HepG2 (cell line): ENCODE measurements around the gene FPGS. TPM values are rescaled to one million over a fixed set of nuclear protein-coding genes. Genes with fewer than 3 reads are reported as not detected.

Experiments used
- FOXO1 ChIP-seq: sonication (generic); formaldehyde crosslinking; IDR thresholded peaks from 2 replicates; pipeline ENCODE4 v1.4.0; 2020; ENCODE audit warnings: missing genetic modification reagents
- LCORL ChIP-seq, 2 experiments: fragments of 450-650 bp in 1 of 2; sonication (generic) in 1 of 2; formaldehyde crosslinking in 1 of 2; IDR thresholded peaks; 2 replicates each; pipeline versions ENCODE4 v1.5.0 to v1.6.1; 2017 to 2020; ENCODE audit warnings: antibody characterized with exemption in 1 of 2, missing genetic modification reagents in 1 of 2
- MEIS1 ChIP-seq: sonication (generic); formaldehyde crosslinking; IDR thresholded peaks from 2 replicates; pipeline ENCODE4 v1.9.0; 2021; ENCODE audit warnings: mild to moderate bottlenecking, missing genetic modification reagents, moderate library complexity, borderline replicate concordance
- NR1H2 ChIP-seq: sonication (generic); formaldehyde crosslinking; IDR thresholded peaks from 2 replicates; pipeline ENCODE4 v1.8.1; 2022; ENCODE audit warnings: low read depth, missing genetic modification reagents, borderline replicate concordance
- SRY ChIP-seq: sonication (generic); formaldehyde crosslinking; IDR thresholded peaks from 2 replicates; pipeline ENCODE4 v1.8.0; 2022; ENCODE audit warnings: mild to moderate bottlenecking, missing genetic modification reagents
- U2AF1 ChIP-seq: fragments of 200-400 bp; formaldehyde crosslinking; optimal IDR thresholded peaks from 2 replicates; pipeline ENCODE3; 2017; ENCODE audit warnings: mild to moderate bottlenecking, low read depth, low read length
- ZFP82 ChIP-seq: sonication (generic); formaldehyde crosslinking; IDR thresholded peaks from 2 replicates; pipeline ENCODE4 v1.5.1; 2020; ENCODE audit warnings: mild to moderate bottlenecking, missing genetic modification reagents, borderline replicate concordance
- ZMYM4 ChIP-seq: sonication (generic); formaldehyde crosslinking; IDR thresholded peaks from 2 replicates; pipeline ENCODE4 v1.8.1; 2023; ENCODE audit warnings: mild to moderate bottlenecking, missing genetic modification reagents
- ZNF616 ChIP-seq: sonication (generic); formaldehyde crosslinking; IDR thresholded peaks from 2 replicates; pipeline ENCODE4 v1.5.0; 2020; ENCODE audit warnings: low read depth, mild to moderate bottlenecking, missing genetic modification reagents
- polyA plus RNA-seq, 8 experiments: library from polyadenylated mRNA; depleted of rRNA in 3 of 8; stranded (reverse) in 7 of 8; unstranded in 1 of 8; fragments of >200 nt; fragmentation: Illumina TruSeq in 4 of 8; extraction: Trizol in 4 of 8; gene quantifications; 2 replicates each; pipeline versions ENCODE4 v1.2.1 to v1.2.3, GENCODE V29; 2011 to 2016; ENCODE audit warnings: low read depth in 4 of 8, missing spikeins in 1 of 8, mixed read lengths in 1 of 8; ENCODE audit not compliant: insufficient read depth in 1 of 8
- total RNA-seq, 5 experiments: library from RNA; depleted of rRNA; stranded (reverse); fragments of >200 nt; fragmentation: Illumina TruSeq; extraction: Trizol; gene quantifications; 2 replicates each; pipeline ENCODE4 v1.2.3, GENCODE V29; 2016; ENCODE audit warnings: low read depth in 1 of 5
- TF ChIP-seq, protein P1 (sequence below), 2 experiments: sonication (generic) in 1 of 2; formaldehyde crosslinking in 1 of 2; IDR thresholded peaks; 2 replicates each; pipeline versions ENCODE4 v1.4.0 to v1.6.1; 2018 to 2020; ENCODE audit warnings: missing genetic modification reagents in 2 of 2, borderline replicate concordance in 1 of 2, low read depth in 1 of 2, mild to moderate bottlenecking in 1 of 2, missing biosample characterization in 1 of 2
- TF ChIP-seq, protein P2 (sequence below): sonication (generic); formaldehyde crosslinking; IDR thresholded peaks from 2 replicates; pipeline ENCODE4 v1.5.0; 2020; ENCODE audit warnings: mild to moderate bottlenecking, missing genetic modification reagents, borderline replicate concordance
- TF ChIP-seq, protein P3 (sequence below): IDR thresholded peaks from 2 replicates; pipeline ENCODE4 v1.6.1; 2016; ENCODE audit warnings: mild to moderate bottlenecking
- TF ChIP-seq, protein P4 (sequence below): sonication (generic); formaldehyde crosslinking; IDR thresholded peaks from 2 replicates; pipeline ENCODE4 v1.8.1; 2022; ENCODE audit warnings: low read depth, mild to moderate bottlenecking, missing genetic modification reagents

Gene FPGS
- total and polyA plus RNA-seq, 2 of the 13 experiments (the other 11 are each of a cell fraction or from before 2014, with no cell fraction given), result 35.6 to 36.8 TPM

DNA sequence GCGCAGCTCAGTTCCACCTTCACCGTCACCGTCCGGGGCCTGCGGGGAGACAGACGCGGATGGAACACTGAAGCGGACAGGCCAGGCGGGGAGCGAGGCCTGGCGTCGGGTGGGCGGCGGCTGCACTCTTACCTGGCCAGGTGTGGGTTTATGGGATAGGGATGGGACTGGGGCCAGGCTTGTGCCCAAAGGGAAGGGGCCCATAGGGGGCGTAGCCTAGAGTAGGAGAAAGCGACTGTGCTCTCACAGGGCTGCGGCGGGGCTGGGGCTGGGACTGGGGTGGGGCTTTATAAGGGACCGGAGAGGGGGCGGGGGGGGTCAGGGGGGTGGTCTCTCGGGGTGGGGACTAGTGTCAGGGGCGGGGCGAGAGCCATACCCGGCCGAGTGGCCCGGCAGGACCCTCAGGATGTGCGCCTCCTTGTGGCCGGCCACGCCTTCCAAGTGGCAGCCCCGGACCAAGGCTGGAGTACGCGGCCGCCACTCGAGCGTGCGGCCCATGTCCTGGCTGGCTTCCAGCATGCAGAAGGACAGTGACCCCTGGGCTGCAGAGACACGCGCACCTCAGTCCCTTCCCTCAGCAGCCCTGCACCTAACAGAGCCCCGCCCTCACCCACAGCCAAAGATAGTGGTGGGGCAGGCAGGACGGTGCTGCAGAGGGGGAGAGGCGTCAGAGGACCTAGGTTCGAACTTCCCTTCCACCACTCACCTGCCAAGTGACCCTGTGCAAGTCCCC lies 22.8 kb downstream of the FPGS start (continued):
- TF ChIP-seq, protein P1, sequence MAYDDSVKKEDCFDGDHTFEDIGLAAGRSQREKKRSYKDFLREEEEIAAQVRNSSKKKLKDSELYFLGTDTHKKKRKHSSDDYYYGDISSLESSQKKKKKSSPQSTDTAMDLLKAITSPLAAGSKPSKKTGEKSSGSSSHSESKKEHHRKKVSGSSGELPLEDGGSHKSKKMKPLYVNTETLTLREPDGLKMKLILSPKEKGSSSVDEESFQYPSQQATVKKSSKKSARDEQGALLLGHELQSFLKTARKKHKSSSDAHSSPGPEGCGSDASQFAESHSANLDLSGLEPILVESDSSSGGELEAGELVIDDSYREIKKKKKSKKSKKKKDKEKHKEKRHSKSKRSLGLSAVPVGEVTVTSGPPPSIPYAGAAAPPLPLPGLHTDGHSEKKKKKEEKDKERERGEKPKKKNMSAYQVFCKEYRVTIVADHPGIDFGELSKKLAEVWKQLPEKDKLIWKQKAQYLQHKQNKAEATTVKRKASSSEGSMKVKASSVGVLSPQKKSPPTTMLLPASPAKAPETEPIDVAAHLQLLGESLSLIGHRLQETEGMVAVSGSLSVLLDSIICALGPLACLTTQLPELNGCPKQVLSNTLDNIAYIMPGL (CRISPR knock-in tag; IDR thresholded peaks at IDR 0.05; ENCODE audit: borderline replicate concordance in 1 of 2, low read depth in 1 of 2), result peak; percentile 71 to 79
- no peak for TF ChIP-seq ZFP82
- no peak for TF ChIP-seq U2AF1
- TF ChIP-seq SRY (CRISPR knock-in tag), result no peak
- TF ChIP-seq MEIS1 (CRISPR knock-in tag), result peak; percentile 37; the same call in 1 of the 2 replicates
- peak; percentile 11; the same call in 1 of the 2 replicates for TF ChIP-seq FOXO1 (CRISPR knock-in tag)
- peak; percentile 37; the same call in 1 of the 2 replicates for TF ChIP-seq ZMYM4 (CRISPR knock-in tag)
- TF ChIP-seq, protein P2, sequence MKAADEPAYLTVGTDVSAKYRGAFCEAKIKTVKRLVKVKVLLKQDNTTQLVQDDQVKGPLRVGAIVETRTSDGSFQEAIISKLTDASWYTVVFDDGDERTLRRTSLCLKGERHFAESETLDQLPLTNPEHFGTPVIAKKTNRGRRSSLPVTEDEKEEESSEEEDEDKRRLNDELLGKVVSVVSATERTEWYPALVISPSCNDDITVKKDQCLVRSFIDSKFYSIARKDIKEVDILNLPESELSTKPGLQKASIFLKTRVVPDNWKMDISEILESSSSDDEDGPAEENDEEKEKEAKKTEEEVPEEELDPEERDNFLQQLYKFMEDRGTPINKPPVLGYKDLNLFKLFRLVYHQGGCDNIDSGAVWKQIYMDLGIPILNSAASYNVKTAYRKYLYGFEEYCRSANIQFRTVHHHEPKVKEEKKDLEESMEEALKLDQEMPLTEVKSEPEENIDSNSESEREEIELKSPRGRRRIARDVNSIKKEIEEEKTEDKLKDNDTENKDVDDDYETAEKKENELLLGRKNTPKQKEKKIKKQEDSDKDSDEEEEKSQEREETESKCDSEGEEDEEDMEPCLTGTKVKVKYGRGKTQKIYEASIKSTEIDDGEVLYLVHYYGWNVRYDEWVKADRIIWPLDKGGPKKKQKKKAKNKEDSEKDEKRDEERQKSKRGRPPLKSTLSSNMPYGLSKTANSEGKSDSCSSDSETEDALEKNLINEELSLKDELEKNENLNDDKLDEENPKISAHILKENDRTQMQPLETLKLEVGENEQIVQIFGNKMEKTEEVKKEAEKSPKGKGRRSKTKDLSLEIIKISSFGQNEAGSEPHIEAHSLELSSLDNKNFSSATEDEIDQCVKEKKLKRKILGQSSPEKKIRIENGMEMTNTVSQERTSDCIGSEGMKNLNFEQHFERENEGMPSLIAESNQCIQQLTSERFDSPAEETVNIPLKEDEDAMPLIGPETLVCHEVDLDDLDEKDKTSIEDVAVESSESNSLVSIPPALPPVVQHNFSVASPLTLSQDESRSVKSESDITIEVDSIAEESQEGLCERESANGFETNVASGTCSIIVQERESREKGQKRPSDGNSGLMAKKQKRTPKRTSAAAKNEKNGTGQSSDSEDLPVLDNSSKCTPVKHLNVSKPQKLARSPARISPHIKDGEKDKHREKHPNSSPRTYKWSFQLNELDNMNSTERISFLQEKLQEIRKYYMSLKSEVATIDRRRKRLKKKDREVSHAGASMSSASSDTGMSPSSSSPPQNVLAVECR, result peak; percentile 62; the same call in 1 of the 2 replicates
- peak; percentile 41; the same call in 1 of the 2 replicates for TF ChIP-seq NR1H2
- no peak for TF ChIP-seq LCORL (IDR thresholded peaks at IDR 0.05)
- TF ChIP-seq LCORL (CRISPR knock-in tag; IDR thresholded peaks at IDR 0.05), result peak; percentile 91
- TF ChIP-seq, protein P3, sequence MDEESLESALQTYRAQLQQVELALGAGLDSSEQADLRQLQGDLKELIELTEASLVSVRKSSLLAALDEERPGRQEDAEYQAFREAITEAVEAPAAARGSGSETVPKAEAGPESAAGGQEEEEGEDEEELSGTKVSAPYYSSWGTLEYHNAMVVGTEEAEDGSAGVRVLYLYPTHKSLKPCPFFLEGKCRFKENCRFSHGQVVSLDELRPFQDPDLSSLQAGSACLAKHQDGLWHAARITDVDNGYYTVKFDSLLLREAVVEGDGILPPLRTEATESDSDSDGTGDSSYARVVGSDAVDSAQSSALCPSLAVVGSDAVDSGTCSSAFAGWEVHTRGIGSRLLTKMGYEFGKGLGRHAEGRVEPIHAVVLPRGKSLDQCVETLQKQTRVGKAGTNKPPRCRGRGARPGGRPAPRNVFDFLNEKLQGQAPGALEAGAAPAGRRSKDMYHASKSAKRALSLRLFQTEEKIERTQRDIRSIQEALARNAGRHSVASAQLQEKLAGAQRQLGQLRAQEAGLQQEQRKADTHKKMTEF (CRISPR knock-in tag), result peak; percentile 69; the same call in 1 of the 2 replicates
- no peak for TF ChIP-seq ZNF616 (CRISPR knock-in tag)
- TF ChIP-seq, protein P4, sequence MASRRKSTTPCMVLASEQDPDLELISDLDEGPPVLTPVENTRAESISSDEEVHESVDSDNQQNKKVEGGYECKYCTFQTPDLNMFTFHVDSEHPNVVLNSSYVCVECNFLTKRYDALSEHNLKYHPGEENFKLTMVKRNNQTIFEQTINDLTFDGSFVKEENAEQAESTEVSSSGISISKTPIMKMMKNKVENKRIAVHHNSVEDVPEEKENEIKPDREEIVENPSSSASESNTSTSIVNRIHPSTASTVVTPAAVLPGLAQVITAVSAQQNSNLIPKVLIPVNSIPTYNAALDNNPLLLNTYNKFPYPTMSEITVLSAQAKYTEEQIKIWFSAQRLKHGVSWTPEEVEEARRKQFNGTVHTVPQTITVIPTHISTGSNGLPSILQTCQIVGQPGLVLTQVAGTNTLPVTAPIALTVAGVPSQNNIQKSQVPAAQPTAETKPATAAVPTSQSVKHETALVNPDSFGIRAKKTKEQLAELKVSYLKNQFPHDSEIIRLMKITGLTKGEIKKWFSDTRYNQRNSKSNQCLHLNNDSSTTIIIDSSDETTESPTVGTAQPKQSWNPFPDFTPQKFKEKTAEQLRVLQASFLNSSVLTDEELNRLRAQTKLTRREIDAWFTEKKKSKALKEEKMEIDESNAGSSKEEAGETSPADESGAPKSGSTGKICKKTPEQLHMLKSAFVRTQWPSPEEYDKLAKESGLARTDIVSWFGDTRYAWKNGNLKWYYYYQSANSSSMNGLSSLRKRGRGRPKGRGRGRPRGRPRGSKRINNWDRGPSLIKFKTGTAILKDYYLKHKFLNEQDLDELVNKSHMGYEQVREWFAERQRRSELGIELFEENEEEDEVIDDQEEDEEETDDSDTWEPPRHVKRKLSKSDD (CRISPR knock-in tag), result 0 out of 2 replicates have a peak, but pooled peaks have one; percentile 65
